NCI-H345 (cell line): ENCODE results near the gene PLPPR2.
"Not testable (repeated sequence)": the region's sequence is repeated elsewhere in the genome, so short reads cannot be mapped to it uniquely, and the experiment has no call there.

Experiments
- DNase-seq: peaks from one replicate; lab custom pipeline; 2025; lab: John Stamatoyannopoulos, UW

PLPPR2 gene

GRCh38 chr19:11401808-11402543 is 46.7 kb downstream of the PLPPR2 start:
- DNase-seq, result no peak

- DNase-seq, result no peak
These were observed 49.5 kb downstream of the PLPPR2 start for GRCh38 chr19:11404588-11405222.

GRCh38 chr19:11405846-11406643 is 50.8 kb downstream of the PLPPR2 start:
- DNase-seq, result no peak

GRCh38 chr19:11406703-11407236 is 51.5 kb downstream of the PLPPR2 start:
- not testable (repeated sequence) for DNase-seq

GRCh38 chr19:11408591-11408990 is 53.4 kb downstream of the PLPPR2 start:
- DNase-seq, result no peak

GRCh38 chr19:11410682-11411081 is 55.5 kb downstream of the PLPPR2 start:
- DNase-seq, result no peak

GRCh38 chr19:11414544-11414943 is 59.3 kb downstream of the PLPPR2 start:
- no peak for DNase-seq
